SK-N-SH treated with all-trans-retinoic acid at 6 μM for 48 hours (cell line): Measurements from ENCODE around the gene CELF3.

Experiments used
- ATAC-seq: fragments of 200-7000 bp; cut with Tn5 transposase; 3 replicates; pipeline ENCODE4 v1.9.1; 2020; ENCODE audit warnings: mild to moderate bottlenecking, moderate library complexity
- ARNTL ChIP-seq: fragments of 450-650 bp; formaldehyde crosslinking; IDR thresholded peaks from 2 replicates; pipeline ENCODE4 v1.5.0; 2020; ENCODE audit warnings: low read depth, mild to moderate bottlenecking, moderate library complexity, borderline replicate concordance
- BACH2 ChIP-seq: fragments of 250-450 bp; sonication (Bioruptor Pico); IDR thresholded peaks from 2 replicates; pipeline ENCODE4 v1.9.0; 2021; ENCODE audit warnings: mild to moderate bottlenecking, borderline replicate concordance
- CREB5 ChIP-seq: fragments of 250-450 bp; sonication (Bioruptor Pico); IDR thresholded peaks from 2 replicates; pipeline ENCODE4 v1.5.1; 2020; ENCODE audit warnings: low read depth, mild to moderate bottlenecking, moderate library complexity
- CSDC2 ChIP-seq: fragments of 250-450 bp; sonication (Bioruptor Pico); IDR thresholded peaks from 2 replicates; pipeline ENCODE4 v1.5.0; 2020; ENCODE audit warnings: mild to moderate bottlenecking, moderate library complexity
- CSRNP3 ChIP-seq: fragments of 250-450 bp; sonication (Bioruptor Pico); IDR thresholded peaks from 2 replicates; pipeline ENCODE4 v1.5.1; 2021; ENCODE audit warnings: mild to moderate bottlenecking, moderate library complexity
- ESRRG ChIP-seq: fragments of 250-450 bp; sonication (Bioruptor Pico); IDR thresholded peaks from 2 replicates; pipeline ENCODE4 v1.6.1; 2021; ENCODE audit warnings: mild to moderate bottlenecking
- GLIS3 ChIP-seq: fragments of 250-450 bp; sonication (Bioruptor Pico); IDR thresholded peaks from 2 replicates; pipeline ENCODE4 v1.5.0; 2020; ENCODE audit warnings: mild to moderate bottlenecking, moderate library complexity
- ISL1 ChIP-seq: fragments of 250-450 bp; sonication (Bioruptor Pico); IDR thresholded peaks from 2 replicates; pipeline ENCODE4 v2.1.2; 2022; ENCODE audit warnings: mild to moderate bottlenecking, moderate library complexity
- OSR1 ChIP-seq: fragments of 250-450 bp; sonication (Bioruptor Pico); IDR thresholded peaks from 2 replicates; pipeline ENCODE4 v1.8.0; 2022; ENCODE audit warnings: moderate library complexity, mild to moderate bottlenecking, inconsistent platforms
- PATZ1 ChIP-seq: fragments of 250-450 bp; sonication (Bioruptor Pico); IDR thresholded peaks from 2 replicates; pipeline ENCODE4 v1.8.0; 2020; ENCODE audit warnings: mild to moderate bottlenecking, moderate library complexity, borderline replicate concordance
- POU6F1 ChIP-seq: fragments of 250-450 bp; sonication (Bioruptor Pico); IDR thresholded peaks from 2 replicates; pipeline ENCODE4 v1.8.0; 2021; ENCODE audit warnings: low read depth, mild to moderate bottlenecking, moderate library complexity, borderline replicate concordance
- PPARA ChIP-seq: fragments of 250-450 bp; sonication (Bioruptor Pico); IDR thresholded peaks from 2 replicates; pipeline ENCODE4 v1.5.0; 2020; ENCODE audit warnings: mild to moderate bottlenecking, borderline replicate concordance
- SNAI2 ChIP-seq: fragments of 250-450 bp; sonication (Bioruptor Pico); IDR thresholded peaks from 2 replicates; pipeline ENCODE4 v1.5.0; 2020; ENCODE audit warnings: mild to moderate bottlenecking, moderate library complexity
- TCF4 ChIP-seq: fragments of 250-450 bp; sonication (Bioruptor Pico); IDR thresholded peaks from 2 replicates; pipeline ENCODE4 v1.8.0; 2021; ENCODE audit warnings: mild to moderate bottlenecking, moderate library complexity, borderline replicate concordance
- TOX ChIP-seq: fragments of 250-450 bp; sonication (Bioruptor Pico); IDR thresholded peaks from 2 replicates; pipeline ENCODE4 v1.8.0; 2021; ENCODE audit warnings: mild to moderate bottlenecking, moderate library complexity, borderline replicate concordance
- ZC3H10 ChIP-seq: fragments of 250-450 bp; sonication (Bioruptor Pico); IDR thresholded peaks from 2 replicates; pipeline ENCODE4 v1.5.1; 2021; ENCODE audit warnings: mild to moderate bottlenecking, moderate library complexity
- ZFP3 ChIP-seq: fragments of 250-450 bp; sonication (Bioruptor Pico); IDR thresholded peaks from 2 replicates; pipeline ENCODE4 v1.5.0; 2020; ENCODE audit warnings: mild to moderate bottlenecking, moderate library complexity
- ZFP30 ChIP-seq: fragments of 450-650 bp; formaldehyde crosslinking; IDR thresholded peaks from 2 replicates; pipeline ENCODE4 v1.5.0; 2022; ENCODE audit warnings: mild to moderate bottlenecking, moderate library complexity
- ZNF565 ChIP-seq: fragments of 450-650 bp; formaldehyde crosslinking; conservative IDR thresholded peaks from 2 replicates; pipeline ENCODE4 v1.5.0; 2020; ENCODE audit warnings: low read depth, mild to moderate bottlenecking, moderate library complexity
- ZNF70 ChIP-seq: fragments of 450-650 bp; formaldehyde crosslinking; IDR thresholded peaks from 2 replicates; pipeline ENCODE4 v1.5.0; 2020; ENCODE audit warnings: mild to moderate bottlenecking, moderate library complexity
- ZNF8 ChIP-seq: fragments of 450-650 bp; formaldehyde crosslinking; IDR thresholded peaks from 2 replicates; pipeline ENCODE4 v1.5.0; 2020; ENCODE audit warnings: mild to moderate bottlenecking, moderate library complexity

CELF3 gene

GRCh38 chr1:151720554-151720953, 4.0 kb upstream of the CELF3 start:
- TF ChIP-seq ZFP30 (CRISPR knock-in tag) (no peak), SNAI2 (CRISPR knock-in tag) (no peak), ZNF70 (CRISPR knock-in tag) (no peak), ZFP3 (CRISPR knock-in tag) (no peak), CREB5 (CRISPR knock-in tag) (no peak), ZC3H10 (CRISPR knock-in tag) (no peak), ZNF8 (CRISPR knock-in tag) (no peak), PPARA (CRISPR knock-in tag) (no peak)
- peak; percentile 10 for ATAC-seq

- ATAC-seq: no peak
- TF ChIP-seq ZFP3 (CRISPR knock-in tag): no peak
These were observed 3.5 kb upstream of the CELF3 start for GRCh38 chr1:151720125-151720524.

- no peak for ATAC-seq
- no peak for TF ChIP-seq OSR1 (CRISPR knock-in tag)
- no peak for TF ChIP-seq ZC3H10 (CRISPR knock-in tag)
- TF ChIP-seq ARNTL (CRISPR knock-in tag): no peak
- no peak for TF ChIP-seq ZNF70 (CRISPR knock-in tag)
- TF ChIP-seq PPARA (CRISPR knock-in tag): no peak
- TF ChIP-seq TOX (CRISPR knock-in tag): no peak
- TF ChIP-seq TCF4: no peak
- TF ChIP-seq ZFP30 (CRISPR knock-in tag): no peak
- TF ChIP-seq PATZ1 (CRISPR knock-in tag): no peak
- TF ChIP-seq POU6F1 (CRISPR knock-in tag): no peak
- no peak for TF ChIP-seq GLIS3
- TF ChIP-seq ISL1 (CRISPR knock-in tag): no peak
- no peak for TF ChIP-seq BACH2 (CRISPR knock-in tag)
- no peak for TF ChIP-seq ZFP3 (CRISPR knock-in tag)
- TF ChIP-seq ZNF8 (CRISPR knock-in tag): no peak
- no peak for TF ChIP-seq CSDC2 (CRISPR knock-in tag)
- no peak for TF ChIP-seq ESRRG (CRISPR knock-in tag)
These were observed 2.1 kb upstream of the CELF3 start for GRCh38 chr1:151718666-151719065.

GRCh38 chr1:151718011-151718431, 1.4 kb upstream of the CELF3 start:
- TF ChIP-seq PATZ1 (CRISPR knock-in tag) (no peak), ARNTL (CRISPR knock-in tag) (no peak), TOX (CRISPR knock-in tag) (no peak), ZNF565 (CRISPR knock-in tag) (no peak), ISL1 (CRISPR knock-in tag) (no peak), BACH2 (CRISPR knock-in tag) (no peak), GLIS3 (no peak), ZFP30 (CRISPR knock-in tag) (no peak), CREB5 (CRISPR knock-in tag) (no peak), CSRNP3 (CRISPR knock-in tag) (no peak), ESRRG (CRISPR knock-in tag) (no peak), CSDC2 (CRISPR knock-in tag) (no peak), TCF4 (no peak), PPARA (CRISPR knock-in tag) (no peak), POU6F1 (CRISPR knock-in tag) (no peak), OSR1 (CRISPR knock-in tag) (no peak), ZNF70 (CRISPR knock-in tag) (no peak)
- ATAC-seq: no peak
